Heart left ventricle (tissue), 13 donors: ENCODE measurements around the gene PTMS.

Source experiments
- CTCF ChIP-seq, 12 donors: fragments of 200-600 bp; sonication (generic) in 4 of 12; IDR thresholded peaks; one replicate each; pipeline versions ENCODE4 v1.5.0 to v1.8.0; 2018 to 2022; ENCODE audit warnings: antibody characterized with exemption in 12 of 12, mild to moderate bottlenecking in 5 of 12
- POLR2A ChIP-seq, 2 donors: fragments of 450-650 bp; IDR thresholded peaks; one replicate each; pipeline ENCODE4 v1.6.1; 2017; ENCODE audit warnings: antibody characterized with exemption in 2 of 2, mild to moderate bottlenecking in 2 of 2, moderate library complexity in 2 of 2
- donor health status: ischemic (EF 13 %, LVEDD 7.1; RV severe dilation, severe dysfunction).
- donor health status: DM: no; HTN: yes; CAD: no.
- donor health status: DM: no; HTN: no; CAD: no.
- donor health status: ischemic (EF 25% LVEDD 6.9; RV normal size, moderate dysfunction).
- donor health status: ischemic (EF 25% LVEDD 5.7; RV mildly dilated, moderate dysfunction).
- donor health status: ischemic (EF 35%, LVEDD 5.7; RV mildly dilated, moderate dysfunction).
- donor health status: nonischemic (EF 11% LVEDD 7.7; RV severe dilation, severe dysfunction).
- donor health status: DM: yes; HTN: yes; CAD: no.
- donor health status: PGD.
- donor health status: ischemic (EF 29% LVEDD 5.4; RV normal size, mild dysfunction).
- donor health status: nonischemic (EF 23%, LVEDD 6.1; RV moderate dilation, normal function).

GRCh38 chr12:6779708-6780432 lies 13.7 kb downstream of the PTMS start:
- TF ChIP-seq CTCF (IDR thresholded peaks at IDR 0.05) (no peak), POLR2A (IDR thresholded peaks at IDR 0.05) (no peak)
